ENCODE measurements around the gene NFASC.

The NFASC gene

DNA sequence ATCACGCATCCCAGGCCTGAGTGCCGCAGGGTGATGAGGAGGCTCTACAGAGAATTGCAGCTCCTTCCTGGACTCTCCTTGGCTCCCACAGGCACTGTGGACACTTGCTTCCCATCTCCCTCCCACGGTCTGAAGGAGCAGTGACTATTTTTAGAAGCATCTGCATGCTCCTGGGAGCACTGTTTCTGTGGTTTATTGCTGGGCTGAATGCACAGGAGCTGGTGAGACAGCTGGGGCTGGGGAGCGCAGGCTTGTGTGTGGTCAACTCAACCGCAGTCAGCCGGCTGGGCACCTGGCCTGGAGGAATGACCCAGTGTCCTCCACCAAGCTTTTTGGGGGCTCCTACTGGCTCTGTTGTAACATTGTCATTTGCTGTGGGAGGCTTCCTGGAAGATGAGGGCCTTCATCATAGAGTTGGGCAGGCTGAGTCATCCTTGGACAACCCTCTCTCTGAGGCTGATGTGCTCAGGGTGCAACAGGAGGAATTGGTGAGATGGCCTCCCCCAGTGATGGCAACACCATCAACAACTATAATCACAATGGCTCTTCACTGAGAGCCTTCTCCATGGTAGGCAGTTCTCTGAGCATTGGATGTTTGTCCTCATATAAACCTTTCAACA lies 1.7 kb downstream of the NFASC start:
- no peak overlapping the region for H3K27ac ChIP-seq (ENCODE audit: low read length)
- no peaks in the 10 kb centered on the region for H3K36me3 ChIP-seq (replicated peaks; ENCODE audit: low read depth, low read length)
- H3K4me3 ChIP-seq (ENCODE audit: low read length): no peak overlapping the region
- H3K4me1 ChIP-seq (ENCODE audit: low read length): peaks cover 3% of the 10 kb centered on the region; the same call in 1 of the 2 replicates
- no peaks in the 10 kb centered on the region for H4K20me1 ChIP-seq (ENCODE audit: insufficient read depth, low read length)
- H2AFZ ChIP-seq (ENCODE audit: low read depth, low read length): no peak overlapping the region
- H3K9ac ChIP-seq (ENCODE audit: low read length): no peak overlapping the region
- no peak for TF ChIP-seq EZH2phosphoT487 (IDR thresholded peaks at IDR 0.05; ENCODE audit: low read depth)
- TF ChIP-seq, protein P1, sequence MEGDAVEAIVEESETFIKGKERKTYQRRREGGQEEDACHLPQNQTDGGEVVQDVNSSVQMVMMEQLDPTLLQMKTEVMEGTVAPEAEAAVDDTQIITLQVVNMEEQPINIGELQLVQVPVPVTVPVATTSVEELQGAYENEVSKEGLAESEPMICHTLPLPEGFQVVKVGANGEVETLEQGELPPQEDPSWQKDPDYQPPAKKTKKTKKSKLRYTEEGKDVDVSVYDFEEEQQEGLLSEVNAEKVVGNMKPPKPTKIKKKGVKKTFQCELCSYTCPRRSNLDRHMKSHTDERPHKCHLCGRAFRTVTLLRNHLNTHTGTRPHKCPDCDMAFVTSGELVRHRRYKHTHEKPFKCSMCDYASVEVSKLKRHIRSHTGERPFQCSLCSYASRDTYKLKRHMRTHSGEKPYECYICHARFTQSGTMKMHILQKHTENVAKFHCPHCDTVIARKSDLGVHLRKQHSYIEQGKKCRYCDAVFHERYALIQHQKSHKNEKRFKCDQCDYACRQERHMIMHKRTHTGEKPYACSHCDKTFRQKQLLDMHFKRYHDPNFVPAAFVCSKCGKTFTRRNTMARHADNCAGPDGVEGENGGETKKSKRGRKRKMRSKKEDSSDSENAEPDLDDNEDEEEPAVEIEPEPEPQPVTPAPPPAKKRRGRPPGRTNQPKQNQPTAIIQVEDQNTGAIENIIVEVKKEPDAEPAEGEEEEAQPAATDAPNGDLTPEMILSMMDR (IDR thresholded peaks at IDR 0.05; ENCODE audit: low read depth, low read length): no peak
- H3K27me3 ChIP-seq (ENCODE audit: low read depth, low read length): no peaks in the 10 kb centered on the region
- no peaks in the 10 kb centered on the region for H3K9me3 ChIP-seq (ENCODE audit: insufficient read depth, low read length)
- H3K79me2 ChIP-seq (ENCODE audit: low read length): no peaks in the 10 kb centered on the region
- H3K4me2 ChIP-seq (ENCODE audit: low read length): no peak overlapping the region

DNA sequence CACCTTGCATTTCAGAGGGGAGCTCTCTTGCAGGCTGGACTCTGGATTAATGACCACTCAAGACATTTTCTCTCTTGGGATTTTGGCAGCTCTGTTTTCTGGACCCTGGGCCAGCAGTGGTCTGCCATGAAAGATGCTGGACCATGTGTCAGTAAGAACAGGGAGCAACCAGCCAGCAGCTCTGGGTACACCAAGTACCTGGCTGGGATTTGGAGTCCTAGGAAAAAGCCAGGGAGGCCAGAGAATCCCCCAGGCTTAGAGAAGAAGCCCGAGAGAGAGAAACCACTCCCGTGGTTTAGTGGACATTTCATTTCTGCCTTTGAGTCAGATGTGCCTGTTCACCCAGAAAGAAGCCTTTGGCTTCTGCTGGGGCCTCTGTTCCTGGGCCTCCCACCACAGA lies 2.5 kb downstream of the NFASC start:
- H3K4me1 ChIP-seq (ENCODE audit: low read length): peaks cover 3% of the 10 kb centered on the region; the same call in 1 of the 2 replicates
- TF ChIP-seq EZH2phosphoT487 (IDR thresholded peaks at IDR 0.05; ENCODE audit: low read depth): no peak
- TF ChIP-seq, protein P1 (IDR thresholded peaks at IDR 0.05; ENCODE audit: low read depth, low read length): no peak
- H3K9ac ChIP-seq (ENCODE audit: low read length): no peak overlapping the region
- no peaks in the 10 kb centered on the region for H4K20me1 ChIP-seq (ENCODE audit: insufficient read depth, low read length)
- no peak overlapping the region for H3K4me3 ChIP-seq (ENCODE audit: low read length)
- no peak overlapping the region for H2AFZ ChIP-seq (ENCODE audit: low read depth, low read length)
- no peaks in the 10 kb centered on the region for H3K27me3 ChIP-seq (ENCODE audit: low read depth, low read length)
- no peaks in the 10 kb centered on the region for H3K9me3 ChIP-seq (ENCODE audit: insufficient read depth, low read length)
- no peak overlapping the region for H3K27ac ChIP-seq (ENCODE audit: low read length)
- no peaks in the 10 kb centered on the region for H3K79me2 ChIP-seq (ENCODE audit: low read length)
- H3K4me2 ChIP-seq (ENCODE audit: low read length): no peak overlapping the region
- H3K36me3 ChIP-seq (replicated peaks; ENCODE audit: low read depth, low read length): no peaks in the 10 kb centered on the region

DNA sequence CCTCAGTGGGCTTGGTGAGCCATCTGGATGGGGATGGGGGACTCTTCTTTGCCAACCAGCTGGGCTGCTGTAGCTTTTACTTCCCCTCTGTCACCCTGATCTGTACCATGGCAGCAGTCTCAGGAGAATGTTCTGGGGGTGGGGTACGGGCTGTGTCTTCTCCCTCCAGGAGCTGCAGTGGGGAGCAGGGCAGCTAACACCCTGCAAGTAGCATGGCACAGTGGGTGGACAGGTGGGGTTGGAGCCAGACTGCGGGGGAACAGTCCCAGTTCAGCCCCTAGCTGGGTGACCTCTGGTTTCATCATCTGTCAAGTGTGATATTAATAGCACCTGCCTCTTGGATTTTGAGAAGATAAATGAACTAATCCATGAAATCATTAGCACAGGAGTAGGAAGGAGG lies 3.1 kb downstream of the NFASC start:
- H3K27me3 ChIP-seq (ENCODE audit: low read depth, low read length): no peaks in the 10 kb centered on the region

DNA sequence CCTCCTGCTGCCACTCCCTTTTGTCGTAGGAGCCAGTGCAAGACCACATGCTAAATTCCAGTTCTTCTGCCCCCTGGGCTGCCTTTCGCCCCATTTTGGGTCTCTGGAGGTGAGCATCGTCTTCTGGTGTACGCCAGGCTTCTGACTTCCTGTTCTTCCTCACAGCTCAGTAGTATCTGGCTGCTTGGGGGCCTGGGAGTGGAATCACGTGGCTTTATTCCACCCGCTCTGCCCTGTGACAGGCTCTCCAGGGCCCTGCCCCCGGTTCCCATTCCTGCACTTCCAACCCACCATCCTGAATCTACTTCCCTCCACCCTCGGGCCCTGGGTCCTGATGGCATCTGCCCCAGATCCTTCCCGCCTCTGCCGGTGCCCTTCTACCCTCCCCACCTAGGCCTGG lies 3.6 kb downstream of the NFASC start:
- H3K27me3 ChIP-seq (ENCODE audit: low read depth, low read length): no peaks in the 10 kb centered on the region
- TF ChIP-seq, protein P1 (IDR thresholded peaks at IDR 0.05; ENCODE audit: low read depth, low read length): no peak
- no peak for TF ChIP-seq EZH2phosphoT487 (IDR thresholded peaks at IDR 0.05; ENCODE audit: low read depth)

More for the DNA sequence above, 3.1 kb downstream of the NFASC start:
- no peak overlapping the region for H3K4me3 ChIP-seq (ENCODE audit: low read length)
- H3K9me3 ChIP-seq (ENCODE audit: insufficient read depth, low read length): no peaks in the 10 kb centered on the region
- TF ChIP-seq, protein P1 (IDR thresholded peaks at IDR 0.05; ENCODE audit: low read depth, low read length): no peak
- H3K27ac ChIP-seq (ENCODE audit: low read length): no peak overlapping the region
- no peaks in the 10 kb centered on the region for H3K36me3 ChIP-seq (replicated peaks; ENCODE audit: low read depth, low read length)
- no peaks in the 10 kb centered on the region for H4K20me1 ChIP-seq (ENCODE audit: insufficient read depth, low read length)
- H2AFZ ChIP-seq (ENCODE audit: low read depth, low read length): no peak overlapping the region
- H3K4me1 ChIP-seq (ENCODE audit: low read length): peaks cover 3% of the 10 kb centered on the region; the same call in 1 of the 2 replicates
- no peak overlapping the region for H3K4me2 ChIP-seq (ENCODE audit: low read length)
- H3K79me2 ChIP-seq (ENCODE audit: low read length): no peaks in the 10 kb centered on the region
- H3K9ac ChIP-seq (ENCODE audit: low read length): no peak overlapping the region

More for the DNA sequence above, 3.6 kb downstream of the NFASC start:
- no peaks in the 10 kb centered on the region for H3K9me3 ChIP-seq (ENCODE audit: insufficient read depth, low read length)
- peaks cover 3% of the 10 kb centered on the region; the same call in 1 of the 2 replicates for H3K4me1 ChIP-seq (ENCODE audit: low read length)
- no peaks in the 10 kb centered on the region for H4K20me1 ChIP-seq (ENCODE audit: insufficient read depth, low read length)
- H3K4me2 ChIP-seq (ENCODE audit: low read length): no peak overlapping the region
- no peak overlapping the region for H3K4me3 ChIP-seq (ENCODE audit: low read length)
- H3K27ac ChIP-seq (ENCODE audit: low read length): no peak overlapping the region
- H2AFZ ChIP-seq (ENCODE audit: low read depth, low read length): no peak overlapping the region
- H3K9ac ChIP-seq (ENCODE audit: low read length): no peak overlapping the region
- H3K36me3 ChIP-seq (replicated peaks; ENCODE audit: low read depth, low read length): no peaks in the 10 kb centered on the region
- H3K79me2 ChIP-seq (ENCODE audit: low read length): no peaks in the 10 kb centered on the region
